ENCODE measurements around the gene FRMPD4.
"Not testable (repeated sequence)": the region's sequence is repeated elsewhere in the genome, so short reads cannot be mapped to it uniquely, and the experiment has no call there.

Gene FRMPD4

GRCh38 chrX:12494400-12495138 is 356.3 kb downstream of the FRMPD4 start:
- FAIRE-seq, result no peak

GRCh38 chrX:12496343-12496742 is 358.1 kb downstream of the FRMPD4 start:
- FAIRE-seq, result no peak
- no peak for DNase-seq (ENCODE audit: insufficient read length, low spot score)

More at GRCh38 chrX:12494400-12495138, 356.3 kb downstream of the FRMPD4 start:
- no peak for DNase-seq (ENCODE audit: insufficient read length, low spot score)

GRCh38 chrX:12497832-12498591 is 359.7 kb downstream of the FRMPD4 start:
- FAIRE-seq, result no peak
- no peak for DNase-seq (ENCODE audit: insufficient read length, low spot score)

- FAIRE-seq, result no peak
Measured at GRCh38 chrX:12505127-12505526, 366.9 kb downstream of the FRMPD4 start.

GRCh38 chrX:12515384-12515783 is 377.1 kb downstream of the FRMPD4 start:
- FAIRE-seq; DNase-seq (ENCODE audit: insufficient read length, low spot score): not testable (repeated sequence)

More at GRCh38 chrX:12505127-12505526, 366.9 kb downstream of the FRMPD4 start:
- DNase-seq (ENCODE audit: insufficient read length, low spot score), result no peak

- FAIRE-seq (no peak), DNase-seq (ENCODE audit: insufficient read length, low spot score) (no peak)
Measured at GRCh38 chrX:12526306-12526705, 388.0 kb downstream of the FRMPD4 start.

GRCh38 chrX:12538096-12538495 is 399.8 kb downstream of the FRMPD4 start:
- FAIRE-seq; DNase-seq (ENCODE audit: insufficient read length, low spot score): not testable (repeated sequence)

GRCh38 chrX:12542251-12542650 is 404.0 kb downstream of the FRMPD4 start:
- not testable (repeated sequence) for DNase-seq (ENCODE audit: insufficient read length, low spot score); FAIRE-seq

GRCh38 chrX:12548341-12548740 is 410.1 kb downstream of the FRMPD4 start:
- no peak for DNase-seq (ENCODE audit: insufficient read length, low spot score)
- FAIRE-seq, result no peak

- DNase-seq (ENCODE audit: insufficient read length, low spot score), result peak; percentile 20
- FAIRE-seq, result no peak
Measured at GRCh38 chrX:12548746-12549145, 410.5 kb downstream of the FRMPD4 start.

GRCh38 chrX:12554206-12554605 is 415.9 kb downstream of the FRMPD4 start:
- DNase-seq (ENCODE audit: insufficient read length, low spot score) (no peak), FAIRE-seq (no peak)

- no peak for FAIRE-seq
- DNase-seq (ENCODE audit: insufficient read length, low spot score), result no peak
Measured at GRCh38 chrX:12563121-12563520, 424.8 kb downstream of the FRMPD4 start.

GRCh38 chrX:12564221-12564620 is 425.9 kb downstream of the FRMPD4 start:
- FAIRE-seq (no peak), DNase-seq (ENCODE audit: insufficient read length, low spot score) (no peak)

GRCh38 chrX:12567857-12568256 is 429.6 kb downstream of the FRMPD4 start:
- FAIRE-seq (no peak), DNase-seq (ENCODE audit: insufficient read length, low spot score) (no peak)

GRCh38 chrX:12570859-12571501 is 432.7 kb downstream of the FRMPD4 start:
- DNase-seq (ENCODE audit: insufficient read length, low spot score), result no peak

GRCh38 chrX:12579311-12579710 is 441.0 kb downstream of the FRMPD4 start:
- no peak for DNase-seq (ENCODE audit: insufficient read length, low spot score)
- no peak for FAIRE-seq

More at GRCh38 chrX:12570859-12571501, 432.7 kb downstream of the FRMPD4 start:
- no peak for FAIRE-seq

- DNase-seq (ENCODE audit: insufficient read length, low spot score) (no peak), FAIRE-seq (no peak)
Measured at GRCh38 chrX:12580548-12580947, 442.3 kb downstream of the FRMPD4 start.

GRCh38 chrX:12581546-12581945 is 443.3 kb downstream of the FRMPD4 start:
- no peak for FAIRE-seq
- no peak for DNase-seq (ENCODE audit: insufficient read length, low spot score)

- FAIRE-seq (no peak), DNase-seq (ENCODE audit: insufficient read length, low spot score) (no peak)
Measured at GRCh38 chrX:12582649-12583048, 444.4 kb downstream of the FRMPD4 start.

GRCh38 chrX:12583543-12583942 is 445.3 kb downstream of the FRMPD4 start:
- no peak for DNase-seq (ENCODE audit: insufficient read length, low spot score)
- no peak for FAIRE-seq

GRCh38 chrX:12595720-12596119 is 457.4 kb downstream of the FRMPD4 start:
- no peak for DNase-seq (ENCODE audit: insufficient read length, low spot score)
- no peak for FAIRE-seq

Measured in HTR-8/SVneo (cell line).